NOMO-1 (cell line): Measurements from ENCODE around the gene GLI3.

Experiments used
- DNase-seq, 2 experiments: peaks; one replicate each; lab custom pipeline; 2025; ENCODE audit not compliant: unreplicated experiment in 2 of 2; lab: John Stamatoyannopoulos, UW

Gene GLI3

DNA sequence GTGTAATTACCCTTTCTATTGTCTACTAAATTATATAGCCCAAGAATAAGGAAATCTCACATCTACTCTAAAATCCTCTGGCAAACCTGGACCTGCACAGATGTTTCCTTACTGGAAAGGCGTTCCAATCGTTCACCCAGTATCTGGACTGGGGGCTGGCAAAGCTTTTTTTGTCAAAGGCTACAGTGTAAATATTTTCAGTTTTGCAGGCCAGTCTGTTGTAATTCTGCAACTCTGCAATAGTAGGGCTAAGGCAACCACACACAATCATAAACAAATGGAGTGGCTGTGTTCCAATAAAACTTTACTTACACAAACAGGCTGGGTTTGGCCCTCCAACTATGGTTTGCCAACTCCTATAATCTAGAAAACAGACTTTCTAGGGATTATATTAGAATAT lies 56.2 kb downstream of the GLI3 start:
- no peak for DNase-seq

DNA sequence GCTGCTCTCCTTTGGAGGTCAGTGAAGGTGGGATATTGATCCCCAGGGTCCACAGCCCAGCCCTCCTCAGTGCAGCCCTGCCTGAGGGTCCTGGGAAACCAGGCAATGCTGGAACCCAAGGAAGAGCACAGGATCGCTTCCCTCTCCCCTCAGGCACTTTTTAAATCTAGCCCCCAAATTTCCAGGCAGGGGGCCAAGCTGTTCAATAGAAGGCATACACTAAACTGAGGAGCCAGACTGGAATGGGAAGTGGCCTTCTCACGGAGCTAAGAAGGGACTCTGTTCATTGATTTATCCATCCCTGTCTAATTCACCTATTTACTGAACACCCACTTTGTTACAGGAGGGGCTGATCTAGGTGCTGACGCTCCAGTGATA lies 60.3 kb downstream of the GLI3 start:
- DNase-seq = no peak

DNA sequence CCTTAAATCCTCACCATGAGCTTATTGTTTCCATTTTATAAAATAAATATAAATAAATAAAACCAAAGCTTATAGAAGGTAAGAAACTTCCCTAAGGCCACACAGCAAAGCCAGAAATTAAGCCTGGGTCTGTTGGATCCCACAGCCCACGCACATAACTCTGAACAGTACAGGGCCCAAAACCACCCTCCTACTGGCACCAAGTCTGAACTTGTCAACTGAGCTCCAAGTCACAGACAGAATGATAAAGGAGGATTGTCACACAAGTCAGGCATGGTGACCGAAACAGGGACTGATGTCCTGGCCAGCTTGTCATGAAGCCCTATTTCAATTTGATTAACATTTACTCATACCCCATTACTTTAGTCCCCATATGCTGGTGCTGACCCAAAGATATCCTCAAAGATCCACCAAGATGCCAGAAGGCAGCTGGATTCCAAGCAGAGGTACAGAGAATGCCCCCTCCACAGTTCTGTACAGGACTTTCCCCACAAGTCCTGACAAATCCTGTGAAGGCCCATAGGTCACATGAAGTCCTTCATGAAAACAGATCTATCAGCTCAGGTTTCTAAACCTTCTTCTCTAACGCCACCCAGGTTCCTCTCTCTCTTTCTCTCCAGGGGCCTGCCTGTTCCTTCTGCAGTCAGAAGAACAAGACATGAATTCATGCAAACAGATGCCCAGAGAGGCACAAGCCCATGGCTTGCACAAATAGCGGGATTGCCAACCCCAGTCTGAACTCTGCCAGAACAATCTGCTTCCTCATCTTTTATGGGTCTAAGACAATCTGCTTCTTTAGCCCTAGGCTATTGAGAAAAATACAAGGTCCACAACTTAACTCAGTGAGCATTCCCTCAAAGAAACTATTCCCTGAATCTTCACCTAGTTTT lies 60.9 kb downstream of the GLI3 start:
- DNase-seq = no peak

DNA sequence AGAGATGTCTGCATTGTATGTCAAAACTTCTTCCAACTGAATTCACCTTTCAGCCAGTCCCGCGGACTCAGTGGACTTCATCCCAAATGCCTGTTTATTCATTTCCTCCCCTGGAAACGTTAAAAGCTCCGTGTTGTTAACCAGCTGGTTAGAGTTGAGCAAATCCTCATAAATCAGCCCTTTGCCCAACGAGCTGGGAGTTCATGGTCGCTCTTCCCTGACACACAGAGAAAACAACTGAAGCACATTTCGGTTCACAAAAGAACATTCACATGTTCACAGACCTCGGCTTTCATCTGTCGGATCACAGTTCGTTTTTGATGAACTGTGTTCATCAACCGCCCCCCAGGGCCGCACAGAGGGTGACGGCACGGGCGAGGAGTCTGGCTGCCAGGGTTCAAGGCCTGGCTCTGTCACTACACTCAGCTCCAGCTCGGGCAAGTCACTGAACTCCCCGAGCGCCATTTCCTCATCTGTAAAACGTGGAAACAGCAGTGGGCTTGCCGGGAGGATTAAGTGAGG lies 62.6 kb downstream of the GLI3 start:
- no peak for DNase-seq

DNA sequence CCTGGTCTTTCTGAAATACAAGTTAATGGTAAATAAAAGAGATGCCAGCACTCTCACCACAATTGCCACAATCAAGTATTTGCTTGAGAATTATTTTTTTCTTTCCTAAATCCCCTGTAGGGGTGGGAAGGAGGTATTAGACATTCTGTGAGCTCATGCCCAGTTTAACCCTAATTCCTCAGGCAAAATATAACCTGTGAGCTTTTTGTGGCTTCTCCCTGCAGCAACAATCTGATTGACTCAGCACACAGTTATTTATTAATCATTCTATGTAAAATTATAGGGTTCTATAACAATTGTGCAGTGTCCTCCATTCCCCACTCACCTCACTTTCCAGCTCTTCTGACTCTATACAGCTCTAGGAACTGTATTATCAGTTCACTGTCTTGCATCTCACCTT lies 66.3 kb downstream of the GLI3 start:
- DNase-seq = no peak

DNA sequence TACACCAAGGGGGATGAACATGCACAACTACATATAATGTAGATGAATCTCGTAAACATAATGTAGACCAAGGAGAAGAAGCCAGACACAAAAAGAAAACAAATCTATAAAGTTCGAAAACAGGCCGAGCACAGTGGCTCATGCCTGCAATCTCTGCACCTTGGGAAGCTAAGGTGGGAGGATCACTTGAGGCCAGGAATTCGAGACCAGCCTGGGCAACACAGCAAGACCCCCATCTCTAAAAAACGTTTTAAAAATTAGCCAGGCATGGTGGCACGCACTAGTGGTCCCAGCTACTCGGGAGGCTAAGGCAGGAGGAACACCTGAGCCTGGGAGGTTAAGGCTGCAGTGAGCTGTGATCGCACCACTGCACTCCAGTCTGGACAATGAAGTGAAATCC lies 68.5 kb downstream of the GLI3 start:
- DNase-seq = no peak

DNA sequence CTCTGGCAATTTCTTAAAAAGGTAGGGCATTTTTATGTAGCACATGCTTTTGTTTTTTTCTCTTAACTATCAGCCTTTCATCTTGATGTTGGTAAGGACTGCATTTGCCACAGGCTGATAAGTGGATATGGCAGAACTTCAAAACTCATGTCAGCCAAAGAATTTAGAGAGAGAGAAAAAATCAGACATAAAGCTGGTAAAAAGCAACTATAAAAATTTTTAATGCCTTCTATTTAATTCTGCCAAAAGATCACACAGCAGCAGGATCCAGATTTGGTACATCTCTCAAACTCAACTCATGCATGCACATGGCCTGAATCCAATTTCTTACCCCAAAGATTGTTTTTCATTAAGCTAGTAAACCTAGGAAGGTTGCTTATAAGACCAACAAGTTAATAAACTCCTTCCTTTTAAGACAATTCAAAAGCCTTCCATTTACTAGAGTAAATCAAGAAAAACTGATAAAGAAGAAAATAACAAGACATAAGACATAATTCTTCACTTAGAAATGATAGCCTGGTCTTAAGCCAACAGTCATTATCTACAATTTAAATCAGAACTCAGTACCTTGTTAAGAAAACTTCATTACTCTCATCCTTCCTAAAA lies 69.3 kb downstream of the GLI3 start:
- DNase-seq = no peak

DNA sequence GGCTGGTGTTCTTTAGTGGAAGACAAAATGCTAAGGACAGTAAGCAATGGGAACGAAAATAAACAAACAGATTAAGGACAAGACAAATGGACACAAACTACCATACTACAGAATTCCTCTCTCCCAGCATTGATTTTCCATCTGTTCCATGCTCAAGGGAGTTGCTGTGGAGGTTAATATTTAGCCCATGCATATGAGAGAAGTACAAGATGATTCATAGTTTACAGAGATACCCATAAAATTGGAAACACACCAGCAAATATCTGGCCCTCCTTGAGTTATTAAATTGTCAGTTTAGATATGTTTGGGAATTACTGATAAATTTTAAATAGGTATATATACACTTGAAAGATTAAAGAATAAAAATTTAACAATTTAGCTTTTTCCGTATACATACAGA lies 69.8 kb downstream of the GLI3 start:
- no peak for DNase-seq

DNA sequence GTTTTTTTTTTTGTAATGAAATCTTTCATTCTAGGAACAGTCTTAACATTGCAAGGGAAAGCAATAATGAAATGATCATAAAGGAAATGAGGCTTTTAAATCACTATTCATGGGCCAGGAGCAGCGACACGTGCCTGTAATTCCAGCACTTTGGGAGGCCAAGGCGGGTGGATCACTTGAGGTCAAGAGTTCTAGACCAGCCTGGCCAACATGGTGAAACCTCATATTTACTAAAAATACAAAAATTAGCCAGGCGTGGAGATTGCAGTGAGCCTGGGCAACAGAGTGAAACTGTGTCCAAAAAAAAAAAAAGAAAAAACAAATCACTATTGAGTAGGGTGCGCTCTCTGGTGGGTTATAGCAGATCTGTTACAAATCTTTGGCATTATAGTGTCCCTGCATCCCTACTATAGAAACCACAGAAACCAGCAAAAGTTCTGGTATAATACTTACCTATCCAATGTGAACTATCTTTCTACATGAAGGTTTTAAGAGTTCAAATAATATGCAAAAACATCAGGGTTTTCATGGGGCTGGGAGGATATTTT lies 72.1 kb downstream of the GLI3 start:
- DNase-seq = no peak

DNA sequence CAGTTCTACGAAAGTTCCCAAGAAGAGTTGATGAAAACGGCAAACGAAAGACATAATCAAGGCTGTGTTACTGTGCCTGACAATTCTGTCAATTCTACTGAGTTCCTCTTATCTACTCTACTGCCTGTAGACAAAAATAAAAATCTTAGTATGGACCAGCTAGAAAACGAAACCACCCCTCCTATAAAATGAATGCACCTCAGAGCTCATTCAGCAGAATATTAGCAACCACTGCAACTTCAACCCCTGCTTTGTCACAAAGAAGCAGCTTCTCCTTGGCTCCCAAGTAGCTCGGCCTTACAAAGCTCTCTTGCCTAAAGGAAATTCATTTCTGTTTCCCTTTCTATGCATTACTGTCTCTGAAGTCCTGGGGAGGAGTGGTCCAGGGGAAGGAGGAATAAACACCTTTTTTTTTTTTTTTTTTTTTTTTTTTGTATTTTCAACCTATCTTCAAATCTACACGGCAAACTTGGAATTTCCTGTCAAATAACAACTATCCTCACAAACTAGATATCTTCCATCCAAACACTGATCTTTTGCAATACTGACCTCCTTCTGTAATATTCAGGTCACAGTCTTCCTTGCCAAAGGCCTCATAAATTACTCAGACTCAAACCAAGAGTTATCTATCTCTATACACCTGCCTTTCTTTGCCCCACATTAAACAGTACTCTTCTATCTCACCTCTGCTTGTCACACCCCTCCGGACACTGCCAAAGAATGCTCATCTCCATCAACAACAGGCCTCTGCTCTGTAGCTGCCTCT lies 74.3 kb downstream of the GLI3 start:
- no peak for DNase-seq

DNA sequence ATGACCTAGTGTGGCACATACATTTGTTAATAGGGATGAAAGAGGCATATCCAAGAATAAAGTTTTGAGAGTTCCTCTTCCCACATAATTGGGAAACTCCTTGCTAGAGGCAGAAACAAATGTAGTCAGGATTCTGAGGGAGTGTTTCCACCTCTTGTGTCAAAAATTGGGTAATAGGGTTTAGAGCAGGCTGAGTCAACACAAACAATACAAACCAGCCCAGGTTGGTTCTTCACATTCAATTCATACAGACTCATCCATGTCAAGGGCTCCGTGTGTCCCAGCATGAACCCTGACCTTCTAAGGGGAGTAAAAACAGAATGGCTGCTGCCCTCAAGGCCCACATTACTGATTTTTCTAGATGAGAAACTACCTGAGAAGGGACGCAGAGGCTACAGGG lies 75.3 kb downstream of the GLI3 start:
- DNase-seq = no peak

DNA sequence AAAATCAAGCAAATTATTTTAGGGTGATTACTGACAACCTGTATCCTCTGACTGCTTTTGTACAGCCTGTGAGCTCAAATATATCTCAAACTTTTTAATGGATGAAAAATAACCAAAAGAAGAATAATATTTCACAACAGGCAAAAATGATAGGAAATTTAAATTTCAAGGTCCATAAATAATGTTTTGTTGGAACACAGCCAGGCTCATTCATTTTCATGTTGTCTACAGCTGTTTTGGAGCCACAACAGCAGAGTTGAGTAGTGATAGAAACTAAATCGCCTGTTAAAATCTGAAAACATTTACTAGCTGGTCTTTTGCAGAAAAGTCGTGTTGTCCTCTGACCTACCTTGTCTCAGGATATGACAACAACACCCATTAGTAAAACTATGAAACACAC lies 75.9 kb downstream of the GLI3 start:
- DNase-seq = no peak

DNA sequence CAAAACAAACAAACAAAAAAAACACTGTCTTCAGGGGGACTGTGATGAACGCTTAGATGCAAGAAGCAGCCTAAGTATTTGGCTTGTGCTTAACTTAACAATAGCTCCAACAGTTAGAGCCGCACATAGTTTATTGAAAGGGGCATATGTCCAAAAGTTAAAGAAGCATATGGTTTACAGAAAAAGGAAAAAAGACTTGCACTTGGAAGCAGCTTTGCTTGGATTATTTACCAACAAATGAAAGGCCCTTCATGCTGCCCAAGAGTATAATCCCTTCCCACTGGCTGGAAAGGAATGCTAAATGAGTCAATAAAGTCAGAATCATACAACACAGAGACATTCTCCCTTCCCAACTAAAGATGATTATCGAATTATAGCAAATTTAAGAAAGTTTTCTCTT lies 77.9 kb downstream of the GLI3 start:
- DNase-seq = no peak

DNA sequence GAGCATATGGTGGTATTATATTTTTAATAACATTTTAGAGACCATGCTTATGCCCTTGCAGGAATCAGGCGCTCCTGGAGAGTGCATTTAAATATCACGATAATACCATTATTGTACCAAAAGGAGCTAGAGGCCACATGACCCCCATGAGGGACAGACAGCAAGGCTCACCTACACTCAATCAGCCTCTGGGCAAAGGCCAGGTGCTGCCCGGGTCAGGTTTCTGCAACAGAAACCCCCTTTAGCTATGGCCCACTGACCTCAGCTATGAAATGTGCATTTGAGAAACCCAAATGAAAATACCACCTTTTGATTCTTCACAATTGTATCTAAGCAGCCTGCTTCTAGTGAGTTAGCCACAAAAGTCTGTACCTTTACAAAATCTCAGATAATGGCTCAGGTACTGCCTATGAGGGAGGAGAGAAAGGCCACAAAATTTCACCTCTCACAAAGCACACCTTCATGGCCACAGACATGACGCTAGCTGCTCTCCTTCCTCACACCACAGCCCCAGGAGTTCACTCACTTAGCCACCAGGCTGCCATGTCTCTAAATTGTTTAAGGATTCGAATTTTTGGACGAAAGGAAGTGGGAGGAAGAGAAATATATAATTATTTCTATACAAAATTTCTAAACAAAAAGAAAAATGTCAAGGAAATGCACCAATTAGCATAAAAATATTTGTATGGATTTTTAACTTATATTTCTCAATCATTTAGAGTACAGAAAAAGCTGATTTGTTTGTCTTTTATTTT lies 79.9 kb downstream of the GLI3 start:
- DNase-seq = no peak

DNA sequence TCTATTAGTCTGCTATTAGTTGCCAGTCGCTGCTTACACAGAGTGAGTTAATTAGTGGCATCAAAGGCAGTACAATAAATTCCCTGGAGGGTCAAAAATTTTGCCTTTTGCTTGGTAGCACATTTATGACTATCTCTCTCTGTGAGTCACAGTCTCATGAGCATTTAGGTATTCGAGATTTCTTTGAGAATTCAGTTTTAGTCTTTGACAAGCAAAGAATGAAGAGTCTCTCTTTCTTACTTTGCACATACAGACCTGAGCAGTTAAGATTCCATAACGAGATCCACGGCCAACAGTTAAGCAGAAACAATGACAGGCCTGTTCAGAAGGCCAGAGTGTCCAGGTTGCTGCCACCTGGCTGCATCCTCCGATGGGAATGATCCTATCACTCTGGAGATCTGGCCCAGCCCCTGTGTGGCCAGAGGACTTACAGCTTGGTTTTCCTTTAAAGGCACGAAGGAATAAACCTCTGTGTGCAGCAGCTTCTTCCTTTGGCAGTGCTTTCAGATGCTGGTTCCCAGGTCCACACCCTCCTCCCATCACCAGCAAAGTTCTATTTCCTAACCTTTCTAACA lies 80.6 kb downstream of the GLI3 start:
- DNase-seq = no peak

DNA sequence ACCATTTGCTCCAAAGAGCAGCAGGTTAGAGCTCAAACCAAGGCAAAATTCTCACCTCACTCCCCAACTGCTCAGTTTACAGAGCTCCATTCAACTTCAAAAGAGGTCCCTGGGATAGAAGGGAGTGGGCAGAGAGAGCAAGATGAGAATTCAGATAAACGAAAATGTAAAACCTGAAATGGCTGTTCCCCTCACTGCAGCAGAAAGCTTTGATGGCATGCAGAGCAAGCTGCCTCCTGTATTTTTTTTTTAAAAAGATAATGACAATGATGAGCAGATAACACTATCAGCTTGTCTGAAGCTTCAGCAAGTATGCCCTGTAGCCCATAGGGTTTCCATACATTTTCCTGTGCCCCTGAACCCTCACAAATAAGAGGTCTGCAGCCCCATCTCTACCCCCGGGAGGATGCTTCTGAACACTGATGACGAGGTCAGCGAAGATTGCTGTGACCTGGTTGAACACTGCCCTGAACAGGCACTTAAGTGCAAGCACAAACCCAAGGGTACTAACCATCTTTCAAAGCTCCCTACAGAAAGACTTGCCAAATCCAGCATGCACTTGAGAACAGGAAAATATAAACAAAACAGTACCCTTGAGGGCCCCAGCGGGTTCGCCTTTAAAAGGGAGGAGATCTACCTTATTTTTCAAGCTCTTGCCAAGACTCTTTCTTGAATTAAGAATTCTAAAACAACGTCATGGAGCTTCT lies 81.3 kb downstream of the GLI3 start:
- no peak for DNase-seq

DNA sequence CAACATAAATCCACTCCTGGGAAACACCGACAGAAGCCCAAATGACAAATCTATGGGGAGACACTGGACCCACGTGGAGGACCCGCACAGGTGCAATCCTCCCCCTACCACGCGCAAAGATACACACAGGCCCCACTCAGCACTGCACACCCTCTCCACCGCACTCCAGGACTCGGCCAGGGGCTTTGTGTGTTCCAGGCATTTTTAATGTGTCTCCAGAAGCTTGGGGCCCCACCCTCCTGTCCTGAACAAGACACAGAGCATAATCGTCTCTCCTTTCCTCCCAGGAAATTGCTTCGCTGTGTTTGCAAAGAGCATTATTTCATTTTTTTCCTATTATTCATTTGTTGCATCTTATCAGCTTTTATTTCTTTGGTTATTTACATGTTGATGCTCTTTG lies 82.8 kb downstream of the GLI3 start:
- no peak for DNase-seq

DNA sequence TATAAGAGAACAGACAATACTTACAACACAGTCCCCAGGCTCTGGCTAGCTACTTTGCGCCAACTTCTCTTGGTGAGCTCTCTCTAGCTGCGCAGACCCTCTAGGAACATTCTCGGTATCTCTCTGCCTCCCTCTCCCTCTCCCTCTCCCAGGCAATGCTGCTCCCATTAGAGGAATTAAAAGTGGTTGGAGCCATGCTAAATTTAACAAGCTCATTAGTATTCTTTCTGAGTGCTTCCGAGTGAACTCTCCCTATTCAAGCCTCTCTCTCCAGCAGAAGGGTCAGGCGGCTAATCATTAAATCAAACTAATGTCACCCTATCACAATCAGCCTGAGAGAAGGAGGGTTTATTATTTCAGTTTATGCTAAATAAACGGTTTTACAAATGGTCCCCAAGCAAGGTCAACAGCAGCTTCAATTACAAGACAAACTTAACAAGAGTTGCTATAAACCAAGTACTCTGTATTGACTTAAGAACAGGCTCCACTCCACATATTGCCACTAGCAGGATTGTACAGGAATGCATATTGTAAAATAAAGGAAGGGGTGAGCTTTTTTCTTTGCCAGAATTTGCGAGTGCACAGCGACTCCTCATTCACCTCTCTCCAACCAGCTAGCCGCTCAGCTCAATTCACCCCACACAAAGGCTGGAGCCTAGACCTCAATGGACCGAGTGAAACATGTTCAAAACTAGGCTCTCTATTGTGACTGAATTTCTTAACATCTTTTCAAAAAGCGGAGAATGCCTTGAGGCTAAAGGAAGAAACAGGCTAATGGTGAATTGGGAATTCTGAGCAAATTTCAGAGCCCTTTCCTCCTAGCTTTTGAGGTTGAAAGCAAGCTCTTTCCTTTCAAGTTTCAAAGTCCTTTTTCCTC lies 84.4 kb downstream of the GLI3 start:
- no peak for DNase-seq

DNA sequence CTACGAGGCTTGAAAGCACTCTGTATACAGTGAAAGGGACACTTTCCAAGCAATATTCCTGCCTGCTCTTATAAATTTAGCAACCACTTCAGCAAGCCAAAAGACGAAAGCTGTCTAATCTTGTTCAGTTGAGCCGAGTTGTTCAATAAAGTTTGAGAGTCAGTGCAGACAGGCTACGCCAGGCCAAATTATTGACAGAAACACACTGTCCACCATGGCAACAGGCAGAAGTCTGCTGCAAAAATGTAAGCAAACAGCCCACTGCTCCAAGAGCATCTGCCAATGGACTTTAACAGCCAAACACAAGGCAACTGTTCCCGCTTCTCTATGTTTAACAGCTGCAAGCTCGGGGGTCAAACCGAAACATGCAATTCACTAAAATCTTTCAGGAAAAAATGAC lies 85.7 kb downstream of the GLI3 start:
- DNase-seq = no peak
